ENCODE measurements around the gene TUSC2.

- TF ChIP-seq CTCF (IDR thresholded peaks at IDR 0.05) (no peak), ZFX (IDR thresholded peaks at IDR 0.05; ENCODE audit: borderline replicate concordance) (no peak)
Observed at GRCh38 chr3:50290161-50290641, 37.8 kb downstream of the TUSC2 start.
